NCI-H526 treated with DMSO at 0.1 percent for 48 hours (cell line): ENCODE data around the gene CEP250.

Experiments used
- DNase-seq: peaks from one replicate; lab custom pipeline; 2025; lab: John Stamatoyannopoulos, UW

CEP250 gene

GRCh38 chr20:35564905-35565304, 109.5 kb downstream of the CEP250 start:
- no peak for DNase-seq

GRCh38 chr20:35568645-35569044, 113.2 kb downstream of the CEP250 start:
- no peak for DNase-seq
